Measurements from ENCODE around the gene PTPRT. TPM values are rescaled to one million over a fixed set of nuclear protein-coding genes. Genes with fewer than 3 reads are reported as not detected.

The PTPRT gene
- total RNA-seq, 1 experiment from 2014 or later = 0.13 TPM

DNA sequence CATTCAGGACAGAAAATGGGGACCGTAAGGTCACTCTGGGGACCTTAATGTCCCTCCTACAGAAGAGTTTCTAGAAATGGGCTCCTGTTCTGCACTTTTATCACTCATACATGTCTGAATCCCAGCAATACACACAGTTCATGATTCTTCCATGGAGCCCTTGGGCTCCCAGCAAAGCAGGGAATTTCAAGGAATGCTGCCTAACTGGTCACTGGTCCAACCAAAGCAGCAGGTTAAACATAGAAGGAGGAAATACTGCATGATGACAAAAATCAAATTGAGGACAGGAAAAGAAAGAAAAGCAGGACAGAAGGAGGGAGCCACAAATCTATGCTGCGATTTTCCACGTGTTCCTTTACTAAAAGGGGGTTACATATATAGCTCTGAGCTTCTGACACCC lies 300.2 kb downstream of the PTPRT start:
- H3K27me3 ChIP-seq (ENCODE audit: insufficient read depth, low read length) = no peaks in the 10 kb centered on the region; the same call in 1 of the 2 replicates
- no peak overlapping the region for H3K18ac ChIP-seq (ENCODE audit: insufficient read length, low read depth, low read length)
- H3K23me2 ChIP-seq (ENCODE audit: insufficient read length, low read depth, low read length, poor library complexity, severe bottlenecking) = no peaks in the 10 kb centered on the region
- no peaks in the 10 kb centered on the region for H3K4me1 ChIP-seq (ENCODE audit: insufficient read depth, low read length)
- H2BK120ac ChIP-seq (ENCODE audit: low read depth, low read length, poor library complexity, severe bottlenecking) = no peak overlapping the region
- H2AFZ ChIP-seq (ENCODE audit: low read length) = no peak overlapping the region
- H3K14ac ChIP-seq (ENCODE audit: insufficient read depth, low read length) = no peak overlapping the region
- H4K20me1 ChIP-seq (ENCODE audit: control insufficient read depth, insufficient read depth, insufficient read length) = no peaks in the 10 kb centered on the region
- H3K4ac ChIP-seq (ENCODE audit: low read depth, low read length) = no peak overlapping the region
- Mint-ChIP-seq H3K4me1 (no peaks in the 10 kb centered on the region), H3K9me3 (no peaks in the 10 kb centered on the region; a peak in 2 of 5 replicates), H3K36me3 (ENCODE audit: insufficient read depth in 1 of 3, low read depth in 3 of 3) (no peaks in the 10 kb centered on the region; a peak in 1 of 7 replicates), H3K27me3 (ENCODE audit: low read depth) (peaks cover 6% of the 10 kb centered on the region), H3K4me3 (no peak overlapping the region), H3K27ac (no peak overlapping the region)
- no peak overlapping the region for H3K23ac ChIP-seq (ENCODE audit: insufficient read length, low read depth, low read length)
- no peak overlapping the region for H3K4me2 ChIP-seq (ENCODE audit: insufficient read depth, insufficient read length, low read length)
- H3K9ac ChIP-seq (ENCODE audit: extremely low read depth, insufficient read length, low read length) = no peak overlapping the region
- no CpG with 5 or more reads among the region's 3 CpGs for WGBS (ENCODE audit: extremely low coverage, insufficient read length, low lambda C conversion rate)
- TF ChIP-seq, protein P1, sequence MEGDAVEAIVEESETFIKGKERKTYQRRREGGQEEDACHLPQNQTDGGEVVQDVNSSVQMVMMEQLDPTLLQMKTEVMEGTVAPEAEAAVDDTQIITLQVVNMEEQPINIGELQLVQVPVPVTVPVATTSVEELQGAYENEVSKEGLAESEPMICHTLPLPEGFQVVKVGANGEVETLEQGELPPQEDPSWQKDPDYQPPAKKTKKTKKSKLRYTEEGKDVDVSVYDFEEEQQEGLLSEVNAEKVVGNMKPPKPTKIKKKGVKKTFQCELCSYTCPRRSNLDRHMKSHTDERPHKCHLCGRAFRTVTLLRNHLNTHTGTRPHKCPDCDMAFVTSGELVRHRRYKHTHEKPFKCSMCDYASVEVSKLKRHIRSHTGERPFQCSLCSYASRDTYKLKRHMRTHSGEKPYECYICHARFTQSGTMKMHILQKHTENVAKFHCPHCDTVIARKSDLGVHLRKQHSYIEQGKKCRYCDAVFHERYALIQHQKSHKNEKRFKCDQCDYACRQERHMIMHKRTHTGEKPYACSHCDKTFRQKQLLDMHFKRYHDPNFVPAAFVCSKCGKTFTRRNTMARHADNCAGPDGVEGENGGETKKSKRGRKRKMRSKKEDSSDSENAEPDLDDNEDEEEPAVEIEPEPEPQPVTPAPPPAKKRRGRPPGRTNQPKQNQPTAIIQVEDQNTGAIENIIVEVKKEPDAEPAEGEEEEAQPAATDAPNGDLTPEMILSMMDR (conservative IDR thresholded peaks at IDR 0.05) = no peak
- H3K79me1 ChIP-seq (ENCODE audit: insufficient read depth, low read depth, low read length, poor library complexity, severe bottlenecking) = no peaks in the 10 kb centered on the region
- H3K27ac ChIP-seq (ENCODE audit: insufficient read length, low read depth, low read length) = no peak overlapping the region
- no peak overlapping the region for H3K56ac ChIP-seq (ENCODE audit: insufficient read length, low read depth, low read length)
- no peak overlapping the region for H2BK15ac ChIP-seq (ENCODE audit: low read depth, low read length)
- no peaks in the 10 kb centered on the region for H3K79me2 ChIP-seq (ENCODE audit: insufficient read depth, low read length)
- no peak overlapping the region for H2BK20ac ChIP-seq (ENCODE audit: low read depth, low read length, poor library complexity, severe bottlenecking)
- H3T11ph ChIP-seq (ENCODE audit: low read length) = no peak overlapping the region
- no peak for DNase-seq
- no peak overlapping the region for H4K5ac ChIP-seq (ENCODE audit: insufficient read length, low read depth, low read length)
- H4K8ac ChIP-seq (replicated peaks; ENCODE audit: insufficient read length, low read depth, low read length) = no peak overlapping the region
- no peak overlapping the region for H2BK5ac ChIP-seq (ENCODE audit: insufficient read length, low read length)
- no peak overlapping the region for H4K91ac ChIP-seq (ENCODE audit: insufficient read length, low read depth, low read length)
- no peak overlapping the region for H2BK12ac ChIP-seq (ENCODE audit: insufficient read length, low read depth, low read length)
- no peak overlapping the region for H2AK5ac ChIP-seq (ENCODE audit: insufficient read length, low read length)
- H3K9me3 ChIP-seq (ENCODE audit: control insufficient read depth, low read depth, low read length) = no peaks in the 10 kb centered on the region
